B cell (primary cell): ENCODE measurements around the gene SLCO3A1. TPM values are rescaled to one million over a fixed set of nuclear protein-coding genes. Genes with fewer than 3 reads are reported as not detected.

Experiments
- ATAC-seq: fragments of 200-7000 bp; cut with Tn5 transposase; one replicate; pipeline ENCODE4 v1.10.0; 2021; ENCODE audit warnings: low read depth, mild to moderate bottlenecking, moderate number of reproducible peaks, moderate library complexity
- CTCF ChIA-PET: fragments of 350-600 bp; sonication (Branson Sonifier 250); formaldehyde crosslinking; loops from one replicate; lab custom pipeline; 2021; ENCODE audit warnings: antibody characterized with exemption, inconsistent platforms; lab: Charles Lee
- POLR2A ChIA-PET: fragments of 350-600 bp; sonication (Branson Sonifier 250); formaldehyde crosslinking; loops from one replicate; lab custom pipeline; 2021; ENCODE audit warnings: antibody characterized with exemption; lab: Charles Lee
- DNase-seq: peaks from one replicate; pipeline ENCODE4 v3.0.0; 2013
- H2AFZ ChIP-seq: 2 replicates; pipeline ENCODE4 v1.6.1; 2012; ENCODE audit warnings: mild to moderate bottlenecking, low read depth, low read length; ENCODE audit not compliant: insufficient read depth, poor library complexity, severe bottlenecking
- H3K27ac ChIP-seq, 2 donors: 1 replicate in 1 of 2; 2 replicates in 1 of 2; pipeline ENCODE4 v1.5.1; 2012 to 2013; ENCODE audit warnings: low read length in 2 of 2, mild to moderate bottlenecking in 2 of 2, moderate library complexity in 1 of 2
- H3K27me3 ChIP-seq, 4 experiments: fragments of 200-600 bp in 1 of 4; sonication (generic) in 1 of 4; replicated peaks in 1 of 4; 1 replicate in 2 of 4; 2 replicates in 2 of 4; pipeline versions ENCODE4 v1.6.1 to v1.7.0; 2013 to 2016; ENCODE audit warnings: low read length in 3 of 4, mild to moderate bottlenecking in 2 of 4, mixed read lengths in 1 of 4, moderate library complexity in 1 of 4; ENCODE audit not compliant: insufficient read depth in 4 of 4, control insufficient read depth in 3 of 4; ENCODE audit errors: control extremely low read depth in 1 of 4
- H3K36me3 ChIP-seq, 2 experiments: replicated peaks in 1 of 2; 1 replicate in 1 of 2; 2 replicates in 1 of 2; pipeline versions ENCODE4 v1.6.1 to v1.7.1; 2013; ENCODE audit warnings: low read length in 1 of 2; ENCODE audit not compliant: insufficient read depth in 2 of 2, control insufficient read depth in 1 of 2; ENCODE audit errors: control extremely low read depth in 1 of 2, extremely low read depth in 1 of 2
- H3K4me1 ChIP-seq, 2 donors: fragments of 200-600 bp in 1 of 2; sonication (generic) in 1 of 2; 1 replicate in 1 of 2; 2 replicates in 1 of 2; pipeline versions ENCODE4 v1.5.1 to v1.6.1; 2013 to 2017; ENCODE audit warnings: low read length in 2 of 2; ENCODE audit not compliant: control insufficient read depth in 2 of 2, insufficient read depth in 2 of 2
- H3K4me2 ChIP-seq: replicated peaks from 2 replicates; pipeline ENCODE3; 2012; ENCODE audit warnings: mild to moderate bottlenecking, low read depth, low read length; ENCODE audit not compliant: poor library complexity, severe bottlenecking
- H3K4me3 ChIP-seq, 5 experiments: fragments of 200-600 bp in 1 of 5; sonication (generic) in 1 of 5; 1 replicate in 3 of 5; 2 replicates in 2 of 5; pipeline versions ENCODE4 v1.5.1 to v1.7.0; 2011 to 2016; ENCODE audit warnings: low read length in 4 of 5, mild to moderate bottlenecking in 4 of 5, low read depth in 2 of 5, control low read depth in 1 of 5, moderate library complexity in 1 of 5; ENCODE audit not compliant: insufficient read depth in 1 of 5; ENCODE audit errors: control extremely low read depth in 1 of 5, extremely low read depth in 1 of 5
- H3K79me2 ChIP-seq: fragments of 200-600 bp; sonication (generic); one replicate; pipeline ENCODE4 v1.6.0; 2016; ENCODE audit warnings: low read length; ENCODE audit not compliant: control insufficient read depth, insufficient read depth
- H3K9ac ChIP-seq: fragments of 200-600 bp; sonication (generic); 2 replicates; pipeline ENCODE4 v1.6.1; 2017; ENCODE audit warnings: mild to moderate bottlenecking, low read length, moderate library complexity
- H3K9me3 ChIP-seq, 3 donors: one replicate each; pipeline versions ENCODE4 v1.6.1 to v1.7.1; 2013; ENCODE audit warnings: low read length in 2 of 3; ENCODE audit not compliant: control insufficient read depth in 2 of 3, insufficient read depth in 1 of 3; ENCODE audit errors: control extremely low read depth in 1 of 3
- H4K20me1 ChIP-seq: 2 replicates; pipeline ENCODE4 v1.6.0; 2012; ENCODE audit warnings: mild to moderate bottlenecking, low read length; ENCODE audit not compliant: insufficient read depth, control insufficient read depth, poor library complexity, severe bottlenecking
- H3K27ac Mint-ChIP-seq: one replicate; pipeline ENCODE4 v1.8.0; 2021; ENCODE audit warnings: mixed read lengths
- H3K27me3 Mint-ChIP-seq: one replicate; pipeline ENCODE4 v1.8.0; 2021; ENCODE audit warnings: mixed read lengths
- H3K4me1 Mint-ChIP-seq: one replicate; pipeline ENCODE4 v1.8.0; 2021; ENCODE audit warnings: mixed read lengths
- H3K4me3 Mint-ChIP-seq: one replicate; pipeline ENCODE4 v1.8.0; 2021; ENCODE audit warnings: mixed read lengths
- H3K9me3 Mint-ChIP-seq: one replicate; pipeline ENCODE4 v1.8.0; 2022; ENCODE audit warnings: mixed read lengths; ENCODE audit not compliant: insufficient read depth
- EZH2 ChIP-seq: IDR thresholded peaks from 2 replicates; pipeline ENCODE4 v1.6.1; 2012; ENCODE audit warnings: borderline replicate concordance, low read depth, mild to moderate bottlenecking, moderate library complexity, low read length; ENCODE audit not compliant: insufficient read depth, poor library complexity, severe bottlenecking
- WGBS: methylation state at CpG from one replicate; pipeline ENCODE4 v1.1.5; 2013; ENCODE audit warnings: missing lambda C conversion rate; ENCODE audit not compliant: insufficient coverage; 5-methylcytosine and 5-hydroxymethylcytosine counted together
- intact Hi-C: fragments of 100-400 bp; cut with micrococcal nuclease; formaldehyde crosslinking; loops from one replicate; pipeline ENCODE4 v1.10.0; 2022
- polyA plus RNA-seq: library from polyadenylated mRNA; depleted of rRNA; stranded (reverse); fragments of >200 nt; gene quantifications from 2 replicates; pipeline ENCODE4 v1.2.3, GENCODE V29; 2012
- total RNA-seq, 2 donors: library from RNA; stranded (reverse); fragments of 120-200 nt in 1 of 2; gene quantifications; 1 replicate in 1 of 2; 2 replicates in 1 of 2; pipeline versions ENCODE4 v1.2.3 to v1.2.4, GENCODE V29; 2013 to 2022
- TF ChIP-seq, protein P1 (sequence below): fragments of 200-600 bp; IDR thresholded peaks from one replicate; pipeline ENCODE4 v1.8.0; 2022; ENCODE audit warnings: antibody characterized with exemption, mild to moderate bottlenecking

The SLCO3A1 gene
- total and polyA plus RNA-seq, 2 donors (not counting 1 experiment from before 2014, with no cell fraction given): 0.99 to 2.3 TPM

GRCh38 chr15:91887321-91887720 lies 33.8 kb downstream of the SLCO3A1 start:
- peaks cover 0 to 1% of the 10 kb centered on the region in 2 experiments for H3K36me3 ChIP-seq
- DNase-seq (no peak), ATAC-seq (no peak)
- ChIA-PET POLR2A (no interaction called here), CTCF (no interaction called here)
- no peaks in the 10 kb centered on the region for H3K79me2 ChIP-seq
- no peaks in the 10 kb centered on the region for H4K20me1 ChIP-seq
- H2AFZ ChIP-seq: no peak overlapping the region
- WGBS: 93% methylated on average over 5 of the region's 6 CpGs
- H3K9me3 ChIP-seq: no peaks in the 10 kb centered on the region
- Mint-ChIP-seq H3K27ac (no peak overlapping the region), H3K4me1 (no peaks in the 10 kb centered on the region), H3K27me3 (no peaks in the 10 kb centered on the region), H3K9me3 (no peaks in the 10 kb centered on the region), H3K4me3 (no peak overlapping the region)
- no peaks in the 10 kb centered on the region for H3K4me1 ChIP-seq
- intact Hi-C loops: no loop called here
- no peak overlapping the region for H3K4me3 ChIP-seq
- H3K9ac ChIP-seq: no peak overlapping the region
- H3K27me3 ChIP-seq: no peaks in the 10 kb centered on the region
- H3K4me2 ChIP-seq: no peak overlapping the region
- TF ChIP-seq, protein P1, sequence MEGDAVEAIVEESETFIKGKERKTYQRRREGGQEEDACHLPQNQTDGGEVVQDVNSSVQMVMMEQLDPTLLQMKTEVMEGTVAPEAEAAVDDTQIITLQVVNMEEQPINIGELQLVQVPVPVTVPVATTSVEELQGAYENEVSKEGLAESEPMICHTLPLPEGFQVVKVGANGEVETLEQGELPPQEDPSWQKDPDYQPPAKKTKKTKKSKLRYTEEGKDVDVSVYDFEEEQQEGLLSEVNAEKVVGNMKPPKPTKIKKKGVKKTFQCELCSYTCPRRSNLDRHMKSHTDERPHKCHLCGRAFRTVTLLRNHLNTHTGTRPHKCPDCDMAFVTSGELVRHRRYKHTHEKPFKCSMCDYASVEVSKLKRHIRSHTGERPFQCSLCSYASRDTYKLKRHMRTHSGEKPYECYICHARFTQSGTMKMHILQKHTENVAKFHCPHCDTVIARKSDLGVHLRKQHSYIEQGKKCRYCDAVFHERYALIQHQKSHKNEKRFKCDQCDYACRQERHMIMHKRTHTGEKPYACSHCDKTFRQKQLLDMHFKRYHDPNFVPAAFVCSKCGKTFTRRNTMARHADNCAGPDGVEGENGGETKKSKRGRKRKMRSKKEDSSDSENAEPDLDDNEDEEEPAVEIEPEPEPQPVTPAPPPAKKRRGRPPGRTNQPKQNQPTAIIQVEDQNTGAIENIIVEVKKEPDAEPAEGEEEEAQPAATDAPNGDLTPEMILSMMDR: no peak
- TF ChIP-seq EZH2: no peak
- H3K27ac ChIP-seq: no peak overlapping the region

DNA sequence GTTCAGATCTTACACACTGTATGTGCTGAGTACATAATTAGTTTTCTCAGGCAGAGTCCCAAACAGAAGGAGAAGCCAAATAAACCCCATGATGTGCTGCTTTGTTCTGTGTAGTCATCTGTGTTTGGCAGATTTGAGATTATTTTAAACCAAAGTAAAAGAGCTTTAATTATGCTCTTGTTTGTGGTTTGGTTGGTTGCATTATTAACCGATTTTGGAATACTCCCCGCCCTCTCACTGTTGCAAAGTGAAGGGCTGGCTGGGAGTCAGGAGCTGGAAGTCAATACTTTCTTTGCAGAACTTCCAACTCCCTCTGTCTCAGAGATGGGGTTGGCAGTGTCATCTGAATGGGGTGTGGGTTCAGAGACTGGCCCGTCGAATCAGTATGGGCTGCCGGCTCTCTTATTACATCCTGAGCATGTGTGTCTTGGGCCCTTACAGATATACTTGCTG lies 34.4 kb downstream of the SLCO3A1 start:
- TF ChIP-seq EZH2: no peak
- TF ChIP-seq, protein P1: no peak
- no peak overlapping the region for H3K4me3 ChIP-seq
- ChIA-PET CTCF (no interaction called here), POLR2A (no interaction called here)
- no peak overlapping the region for H3K9ac ChIP-seq
- no peak overlapping the region for H3K4me2 ChIP-seq
- DNase-seq (no peak), ATAC-seq (no peak)
- no peaks in the 10 kb centered on the region for H3K4me1 ChIP-seq
- Mint-ChIP-seq H3K27me3 (no peaks in the 10 kb centered on the region), H3K9me3 (no peaks in the 10 kb centered on the region), H3K4me1 (no peaks in the 10 kb centered on the region), H3K27ac (no peak overlapping the region), H3K4me3 (no peak overlapping the region)
- no peaks in the 10 kb centered on the region for H3K27me3 ChIP-seq
- no peaks in the 10 kb centered on the region for H3K9me3 ChIP-seq
- no peak overlapping the region for H2AFZ ChIP-seq
- H3K27ac ChIP-seq: no peak overlapping the region
- 94% methylated on average over 5 of the region's 5 CpGs for WGBS
- intact Hi-C loops: no loop called here
- H3K36me3 ChIP-seq: peaks cover 0 to 1% of the 10 kb centered on the region in 2 experiments
- no peaks in the 10 kb centered on the region for H3K79me2 ChIP-seq
- H4K20me1 ChIP-seq: no peaks in the 10 kb centered on the region
